ENCODE measurements around the gene CCDC92B.

CCDC92B gene

DNA sequence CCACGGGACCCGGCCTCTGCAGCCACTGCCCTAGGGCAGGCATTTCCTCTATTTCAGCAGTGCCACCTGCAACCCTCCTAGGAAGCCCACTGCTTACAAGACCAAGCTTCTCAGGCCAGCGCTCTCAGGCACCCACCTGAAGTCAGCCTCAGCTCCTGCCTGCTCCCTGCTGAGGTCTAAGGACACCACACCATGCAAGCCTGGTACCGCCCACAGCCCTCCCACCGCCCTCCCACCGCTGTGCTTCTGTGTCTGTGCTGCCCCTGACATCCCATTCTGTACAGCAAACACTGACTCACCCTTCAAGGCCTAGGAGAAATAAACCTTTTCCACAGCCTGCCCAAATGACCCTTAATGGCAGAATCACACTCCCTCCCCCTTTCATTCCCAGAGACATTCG is 44.2 kb downstream of the CCDC92B start:
- Mint-ChIP-seq H3K27me3 (ENCODE audit: low read depth) (no peaks in the 10 kb centered on the region), H3K4me1 (peaks cover 20% of the 10 kb centered on the region), H3K36me3 (ENCODE audit: low read depth) (peaks cover 4% of the 10 kb centered on the region), H3K9me3 (no peaks in the 10 kb centered on the region), H3K27ac (no peak overlapping the region), H3K4me3 (no peak overlapping the region)
- TF ChIP-seq, protein P1, sequence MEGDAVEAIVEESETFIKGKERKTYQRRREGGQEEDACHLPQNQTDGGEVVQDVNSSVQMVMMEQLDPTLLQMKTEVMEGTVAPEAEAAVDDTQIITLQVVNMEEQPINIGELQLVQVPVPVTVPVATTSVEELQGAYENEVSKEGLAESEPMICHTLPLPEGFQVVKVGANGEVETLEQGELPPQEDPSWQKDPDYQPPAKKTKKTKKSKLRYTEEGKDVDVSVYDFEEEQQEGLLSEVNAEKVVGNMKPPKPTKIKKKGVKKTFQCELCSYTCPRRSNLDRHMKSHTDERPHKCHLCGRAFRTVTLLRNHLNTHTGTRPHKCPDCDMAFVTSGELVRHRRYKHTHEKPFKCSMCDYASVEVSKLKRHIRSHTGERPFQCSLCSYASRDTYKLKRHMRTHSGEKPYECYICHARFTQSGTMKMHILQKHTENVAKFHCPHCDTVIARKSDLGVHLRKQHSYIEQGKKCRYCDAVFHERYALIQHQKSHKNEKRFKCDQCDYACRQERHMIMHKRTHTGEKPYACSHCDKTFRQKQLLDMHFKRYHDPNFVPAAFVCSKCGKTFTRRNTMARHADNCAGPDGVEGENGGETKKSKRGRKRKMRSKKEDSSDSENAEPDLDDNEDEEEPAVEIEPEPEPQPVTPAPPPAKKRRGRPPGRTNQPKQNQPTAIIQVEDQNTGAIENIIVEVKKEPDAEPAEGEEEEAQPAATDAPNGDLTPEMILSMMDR (IDR thresholded peaks at IDR 0.05; ENCODE audit: unreplicated experiment in 3 of 3), result no peak

DNA sequence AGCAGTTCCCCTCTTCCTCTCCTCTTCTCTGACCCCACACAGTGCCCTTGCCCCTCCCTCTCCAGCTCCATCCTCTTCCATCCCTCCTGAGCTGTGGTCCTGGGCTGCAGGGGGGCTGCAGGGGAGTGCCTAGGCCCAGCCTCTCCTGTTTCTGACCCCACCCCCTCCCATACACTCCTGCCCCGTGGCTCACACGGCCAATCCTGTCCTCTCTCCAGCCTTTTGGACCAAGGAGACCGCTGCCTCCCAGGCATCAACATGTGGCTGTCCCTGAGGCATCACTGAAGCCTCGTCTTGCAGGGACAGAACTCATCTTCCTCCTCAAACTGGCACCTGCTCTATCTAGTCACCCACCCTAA is 44.6 kb downstream of the CCDC92B start:
- no peaks in the 10 kb centered on the region for H3K27me3 Mint-ChIP-seq (ENCODE audit: low read depth)
- H3K9me3 Mint-ChIP-seq, result no peaks in the 10 kb centered on the region

DNA sequence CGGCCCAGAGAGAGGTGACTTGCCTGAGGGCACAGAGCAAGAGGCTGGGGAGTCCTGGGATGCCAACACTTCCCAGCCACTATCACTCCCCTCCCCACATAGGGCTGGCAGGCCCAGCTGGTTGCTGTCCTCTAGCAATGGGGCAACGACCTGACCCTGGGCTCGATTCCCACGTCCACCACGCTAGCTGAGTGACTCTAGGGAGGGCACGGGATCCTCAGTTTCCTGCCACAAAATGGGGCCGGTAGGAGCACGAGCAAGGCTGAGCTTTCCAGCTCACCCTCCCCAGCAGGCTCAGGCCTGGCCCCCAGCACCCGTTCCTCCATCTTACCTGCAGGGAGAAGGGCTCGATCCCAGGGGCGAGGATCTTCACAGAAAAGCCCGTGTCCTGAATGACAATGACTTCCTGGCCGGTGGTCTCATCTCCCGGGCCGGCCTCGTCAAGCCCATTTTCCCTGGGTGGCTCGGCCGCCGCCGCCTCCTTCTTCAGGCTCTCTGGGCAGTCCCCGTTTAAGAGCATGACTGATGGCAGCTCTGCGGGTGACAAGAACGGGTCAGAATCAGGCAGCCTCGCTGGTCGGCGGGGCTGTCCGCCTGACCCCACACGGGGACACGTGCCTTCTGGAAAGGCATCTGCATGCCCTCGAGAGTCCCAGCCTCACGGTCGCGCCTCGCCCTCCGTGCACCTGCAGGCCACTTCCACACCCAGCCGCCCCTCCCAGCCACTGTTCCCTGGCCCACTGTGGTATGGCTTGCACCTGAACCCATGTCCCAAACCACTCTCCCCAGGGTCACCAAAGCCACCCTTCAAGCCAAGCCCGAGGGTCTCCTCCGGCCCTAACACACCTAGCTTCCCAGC is 45.2 kb downstream of the CCDC92B start:
- no peaks in the 10 kb centered on the region for H3K27me3 Mint-ChIP-seq (ENCODE audit: low read depth)
- peaks cover 10% of the 10 kb centered on the region for H3K4me1 Mint-ChIP-seq
- H3K36me3 Mint-ChIP-seq (ENCODE audit: low read depth), result peaks cover 4% of the 10 kb centered on the region
- H3K9me3 Mint-ChIP-seq, result no peaks in the 10 kb centered on the region
- H3K27ac Mint-ChIP-seq, result no peak overlapping the region
- TF ChIP-seq, protein P1 (IDR thresholded peaks at IDR 0.05; ENCODE audit: unreplicated experiment in 3 of 3), result no peak
- H3K4me3 Mint-ChIP-seq, result no peak overlapping the region

More for the DNA sequence above, 44.6 kb downstream of the CCDC92B start:
- no peak overlapping the region for H3K27ac Mint-ChIP-seq
- TF ChIP-seq, protein P1 (IDR thresholded peaks at IDR 0.05; ENCODE audit: unreplicated experiment in 3 of 3), result no peak
- no peak overlapping the region for H3K4me3 Mint-ChIP-seq
- peaks cover 16% of the 10 kb centered on the region for H3K4me1 Mint-ChIP-seq
- H3K36me3 Mint-ChIP-seq (ENCODE audit: low read depth), result peaks cover 4% of the 10 kb centered on the region

DNA sequence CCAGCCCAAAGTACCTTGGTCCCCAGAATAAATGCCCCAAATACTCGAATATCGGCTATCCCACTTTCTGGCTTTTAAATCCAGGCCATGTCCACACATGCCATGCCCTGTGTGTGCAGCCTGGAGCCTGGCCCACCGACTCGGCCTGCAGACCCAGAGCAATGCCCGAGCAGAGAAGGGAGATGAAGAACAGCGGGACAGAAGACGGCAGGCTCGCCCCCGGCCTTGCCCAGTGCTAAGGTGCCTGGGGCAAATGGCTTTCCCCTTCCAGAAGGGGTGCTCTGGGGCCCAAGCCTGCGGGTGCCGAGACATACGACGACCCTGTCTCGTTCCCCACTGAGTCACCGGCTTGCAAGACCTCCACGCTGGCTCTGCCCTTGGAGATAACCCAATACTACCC is 45.8 kb downstream of the CCDC92B start:
- Mint-ChIP-seq H3K27ac (no peak overlapping the region), H3K4me1 (peaks cover 3% of the 10 kb centered on the region), H3K27me3 (ENCODE audit: low read depth) (no peaks in the 10 kb centered on the region), H3K36me3 (ENCODE audit: low read depth) (peaks cover 4% of the 10 kb centered on the region), H3K9me3 (no peaks in the 10 kb centered on the region), H3K4me3 (no peak overlapping the region)
- TF ChIP-seq, protein P1 (IDR thresholded peaks at IDR 0.05; ENCODE audit: unreplicated experiment in 3 of 3), result no peak

DNA sequence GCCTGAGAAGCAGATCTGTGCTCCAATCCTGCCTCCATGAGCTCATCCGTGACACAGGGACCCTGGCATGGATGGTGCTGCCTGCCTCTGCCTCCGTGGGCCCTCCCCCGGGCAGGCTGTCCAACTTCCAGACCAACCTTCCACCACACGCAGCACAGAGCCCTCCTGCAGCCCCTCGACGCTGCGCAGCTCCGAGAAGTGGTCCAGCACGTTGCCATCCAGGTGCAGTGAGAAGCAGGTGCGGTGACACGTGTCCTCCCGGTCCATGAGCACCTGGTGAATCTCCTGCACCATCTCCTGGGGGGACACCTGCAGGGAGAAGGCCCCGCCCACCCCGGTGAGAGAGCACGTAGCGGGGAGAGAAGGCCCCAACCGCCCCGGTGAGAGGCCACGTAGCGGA is 46.3 kb downstream of the CCDC92B start:
- no peaks in the 10 kb centered on the region for H3K27me3 Mint-ChIP-seq (ENCODE audit: low read depth)
- TF ChIP-seq, protein P1 (IDR thresholded peaks at IDR 0.05; ENCODE audit: unreplicated experiment in 3 of 3), result no peak
- peaks cover under 1% of the 10 kb centered on the region for H3K4me1 Mint-ChIP-seq
- H3K27ac Mint-ChIP-seq, result no peak overlapping the region
- H3K36me3 Mint-ChIP-seq (ENCODE audit: low read depth), result peaks cover 4% of the 10 kb centered on the region
- no peaks in the 10 kb centered on the region for H3K9me3 Mint-ChIP-seq
- H3K4me3 Mint-ChIP-seq, result no peak overlapping the region

Data from nephron (organoid).